Measurements from ENCODE around the gene MXRA7. TPM values are rescaled to one million over a fixed set of nuclear protein-coding genes. Genes with fewer than 3 reads are reported as not detected.
"Not testable (repeated sequence)": the region's sequence is repeated elsewhere in the genome, so short reads cannot be mapped to it uniquely, and the experiment has no call there.

MXRA7 gene
- total and polyA plus RNA-seq, 2 of the 4 experiments (the other 2 are of a cell fraction), result 168 to 231 TPM

DNA sequence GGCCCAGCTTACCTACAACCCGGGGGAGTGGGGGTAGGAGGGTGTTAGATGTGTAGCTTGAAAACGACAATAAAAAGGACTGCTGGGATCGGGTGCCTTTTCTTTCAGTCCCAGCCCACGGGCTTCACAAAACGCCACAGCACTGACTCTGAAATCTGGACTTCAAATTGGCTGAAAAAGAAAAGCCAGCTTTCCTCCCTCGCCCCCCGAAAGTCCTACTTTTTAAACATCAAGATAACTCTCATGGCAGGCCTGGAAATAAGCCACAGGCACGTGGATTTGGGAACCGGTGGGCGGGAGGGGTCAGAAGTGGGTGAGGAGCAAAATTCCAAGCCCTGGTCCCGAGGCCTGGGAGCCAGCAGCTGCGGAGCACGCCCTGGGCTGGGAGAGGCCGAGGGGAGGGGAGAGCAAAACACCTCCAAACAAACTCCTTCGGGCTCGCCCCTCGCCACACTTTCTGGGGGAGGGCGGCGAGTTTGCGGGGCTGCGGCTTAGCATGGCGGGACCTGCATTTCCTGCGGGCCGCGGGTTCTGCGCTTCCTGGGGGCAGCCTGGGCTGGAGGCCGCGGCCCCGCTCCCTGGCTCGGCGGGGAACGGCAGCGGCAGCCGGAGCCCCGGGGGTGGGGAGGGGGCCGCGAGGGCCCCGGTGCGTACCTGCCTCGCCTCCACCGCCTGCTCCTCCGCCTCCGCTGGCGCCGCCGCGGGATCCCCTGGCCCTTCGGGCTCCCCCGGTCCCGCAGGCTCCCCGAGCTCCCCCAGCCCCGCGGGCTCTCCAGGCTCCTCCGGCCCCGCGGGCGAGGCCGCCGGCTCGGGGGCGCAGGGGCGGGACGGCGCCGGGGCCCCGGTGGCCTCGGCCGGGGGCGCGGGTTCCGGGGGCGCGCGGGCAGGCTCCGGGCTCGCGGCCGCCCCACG is 558 bp downstream of the MXRA7 start:
- peak overlapping the region; percentile 75 for H2AFZ ChIP-seq (replicated peaks; ENCODE audit: low read length, poor library complexity)
- H3K36me3 ChIP-seq (ENCODE audit: control insufficient read depth, insufficient read depth, low read length), result peaks cover 19% of the 10 kb centered on the region
- peak overlapping the region; percentile 73 for H3K18ac ChIP-seq (ENCODE audit: low read depth, low read length)
- H3K23ac ChIP-seq (ENCODE audit: low read depth, low read length), result peak overlapping the region; percentile 98
- peak overlapping the region; percentile 96 for H3K56ac ChIP-seq (ENCODE audit: extremely low read depth, insufficient read depth, low read length)
- BruUV-seq (replicated peaks); H3K9me3 ChIP-seq (ENCODE audit: control insufficient read depth, insufficient read depth, low read length); in situ Hi-C loops (cut with MboI; ENCODE audit: low sequenced_read_pairs); dilution Hi-C loops (cut with HindIII; ENCODE audit: low sequenced_read_pairs, unreplicated experiment); CTCF ChIA-PET; H3K27me3 ChIP-seq (ENCODE audit: control insufficient read depth, insufficient read depth, low read length); POLR2A ChIA-PET (ENCODE audit: unreplicated experiment); DNase-seq; ATAC-seq (ENCODE audit: low read depth): not testable (repeated sequence)
- peaks cover 29% of the 10 kb centered on the region for H3K4me1 ChIP-seq (ENCODE audit: control insufficient read depth, insufficient read depth, low read length)
- peak overlapping the region; percentile 87 for H3K4me2 ChIP-seq (ENCODE audit: low read depth, low read length)
- intact Hi-C loops (cut with micrococcal nuclease), result loop anchor here (1.0 to 2.0 kb wide), 3 partner anchors 22 to 187 kb away; no protein-coding TSS in a partner anchor
- WGBS, 2 experiments (ENCODE audit: extremely low coverage in 2 of 2, insufficient read length in 1 of 2), result 0% methylated on average over 1 of the region's 79 CpGs; no CpG with 5 or more reads in 1 of the 2 experiments
- peak overlapping the region; percentile 94 for H2BK120ac ChIP-seq (ENCODE audit: low read depth, low read length)
- H2BK5ac ChIP-seq (ENCODE audit: low read depth, low read length, poor library complexity, severe bottlenecking), result peak overlapping the region; percentile 92
- H3K9ac ChIP-seq (ENCODE audit: low read depth, low read length), result peak overlapping the region; percentile 86
- H2AK9ac ChIP-seq (replicated peaks; ENCODE audit: low read depth, low read length, poor library complexity), result peak overlapping the region; percentile 99
- peaks cover 66% of the 10 kb centered on the region for H4K20me1 ChIP-seq (ENCODE audit: insufficient read depth, low read length)
- peak overlapping the region; percentile 60; the same call in 1 of the 3 replicates for H2BK15ac ChIP-seq (ENCODE audit: low read depth, low read length)
- TF ChIP-seq BHLHE40 (IDR thresholded peaks at IDR 0.05; ENCODE audit: low read depth, low read length) (peak; percentile 65), POLR2A (IDR thresholded peaks at IDR 0.05; ENCODE audit: low read depth, low read length) (peak; percentile 76; the same call in 1 of the 2 replicates), MXI1 (IDR thresholded peaks at IDR 0.05; ENCODE audit: borderline replicate concordance, low read depth, low read length) (0 out of 2 replicates have a peak, but pooled peaks have one; percentile 58)
- H2BK20ac ChIP-seq (ENCODE audit: low read depth, low read length), result peak overlapping the region; percentile 36; the same call in 1 of the 2 replicates
- peak overlapping the region; percentile 90 for H3K27ac ChIP-seq (ENCODE audit: insufficient read depth, low read length)
- H4K5ac ChIP-seq (ENCODE audit: low read depth, low read length), result peak overlapping the region; percentile 67
- peak overlapping the region; percentile 58 for H3K4me3 ChIP-seq (ENCODE audit: insufficient read depth, low read depth, low read length)
- H3K14ac ChIP-seq (replicated peaks; ENCODE audit: low read depth, low read length), result peak overlapping the region; percentile 99
- H3K4ac ChIP-seq (ENCODE audit: low read depth, low read length), result peak overlapping the region; percentile 98
- H4K91ac ChIP-seq (ENCODE audit: insufficient read depth, low read depth, low read length), result peak overlapping the region; percentile 98
- H4K8ac ChIP-seq (ENCODE audit: low read depth in 2 of 2, low read length in 2 of 2), result peak overlapping the region; percentile 49 to 89
- peak overlapping the region; percentile 81 for H2AK5ac ChIP-seq (ENCODE audit: low read depth, low read length)
- H3K79me1 ChIP-seq (ENCODE audit: low read depth in 1 of 2, low read length in 2 of 2), result peaks cover 20 to 85% of the 10 kb centered on the region in 2 experiments; a peak in 3 of 4 replicates
- H3K9me1 ChIP-seq (ENCODE audit: insufficient read depth, low read length), result peaks cover 22% of the 10 kb centered on the region

Data from IMR-90 (cell line).